ENCODE data around the gene TP63. TPM values are rescaled to one million over a fixed set of nuclear protein-coding genes. Genes with fewer than 3 reads are reported as not detected.
A peak's percentile ranks its signal among the peaks of the same experiment; 100 is the strongest.

TP63 gene
- total RNA-seq, 1 donor from 2014 or later, result 122 TPM

DNA sequence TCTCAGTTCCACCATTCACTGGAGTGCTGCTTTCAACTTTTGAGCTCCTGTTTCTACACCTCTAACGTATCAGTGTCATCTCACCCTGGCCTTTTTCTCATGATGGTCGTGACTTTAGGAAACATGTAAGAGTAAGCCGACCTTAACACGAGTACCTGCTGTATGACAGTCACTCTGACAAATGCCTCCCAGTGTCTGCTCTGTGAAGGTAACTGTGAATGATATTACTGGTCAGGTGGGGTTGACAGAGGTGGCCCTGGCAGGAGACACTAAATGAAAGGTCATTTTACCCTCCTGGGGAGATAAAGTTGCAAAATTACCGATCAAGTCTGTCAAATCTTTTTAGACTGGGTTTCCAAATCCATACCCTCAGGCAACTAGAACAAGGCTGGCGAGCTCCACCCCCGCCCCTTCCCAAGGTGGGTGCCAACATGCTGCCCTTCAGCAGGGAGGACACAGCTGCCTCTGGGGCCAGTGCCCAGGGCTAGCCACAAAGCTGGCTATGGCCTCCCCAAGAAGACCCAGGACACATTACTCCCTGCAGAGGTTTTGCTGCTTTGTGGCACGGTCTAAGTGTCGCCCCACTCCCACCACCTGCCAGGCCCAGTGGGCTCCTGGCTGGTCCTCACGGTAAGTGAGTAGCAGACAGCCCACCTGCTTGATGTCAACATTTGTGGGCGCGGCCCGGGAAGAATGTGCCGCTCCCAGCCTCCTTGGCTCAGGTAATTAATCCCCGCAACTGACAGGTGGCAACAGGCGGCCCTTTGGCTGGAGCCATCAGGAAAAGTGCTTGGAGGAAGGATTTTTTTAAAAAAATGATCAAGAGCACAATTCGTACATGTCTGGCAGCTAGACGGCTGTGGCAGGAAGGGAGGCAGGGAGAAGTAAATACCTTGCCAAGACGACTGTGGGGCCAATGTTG, 211.8 kb downstream of the TP63 start:
- FAIRE-seq (no peak), DNase-seq (ENCODE audit: low read depth) (peak; percentile 51)
- TF ChIP-seq, protein P1, sequence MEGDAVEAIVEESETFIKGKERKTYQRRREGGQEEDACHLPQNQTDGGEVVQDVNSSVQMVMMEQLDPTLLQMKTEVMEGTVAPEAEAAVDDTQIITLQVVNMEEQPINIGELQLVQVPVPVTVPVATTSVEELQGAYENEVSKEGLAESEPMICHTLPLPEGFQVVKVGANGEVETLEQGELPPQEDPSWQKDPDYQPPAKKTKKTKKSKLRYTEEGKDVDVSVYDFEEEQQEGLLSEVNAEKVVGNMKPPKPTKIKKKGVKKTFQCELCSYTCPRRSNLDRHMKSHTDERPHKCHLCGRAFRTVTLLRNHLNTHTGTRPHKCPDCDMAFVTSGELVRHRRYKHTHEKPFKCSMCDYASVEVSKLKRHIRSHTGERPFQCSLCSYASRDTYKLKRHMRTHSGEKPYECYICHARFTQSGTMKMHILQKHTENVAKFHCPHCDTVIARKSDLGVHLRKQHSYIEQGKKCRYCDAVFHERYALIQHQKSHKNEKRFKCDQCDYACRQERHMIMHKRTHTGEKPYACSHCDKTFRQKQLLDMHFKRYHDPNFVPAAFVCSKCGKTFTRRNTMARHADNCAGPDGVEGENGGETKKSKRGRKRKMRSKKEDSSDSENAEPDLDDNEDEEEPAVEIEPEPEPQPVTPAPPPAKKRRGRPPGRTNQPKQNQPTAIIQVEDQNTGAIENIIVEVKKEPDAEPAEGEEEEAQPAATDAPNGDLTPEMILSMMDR (IDR thresholded peaks at IDR 0.05; ENCODE audit: insufficient read depth, low read length, severe bottlenecking), result no peak
- H3K4me3 ChIP-seq (ENCODE audit: low read depth, low read length), result no peak overlapping the region
- no peaks in the 10 kb centered on the region for H3K27me3 ChIP-seq (ENCODE audit: control insufficient read depth, insufficient read depth, low read length)
- H3K36me3 ChIP-seq (ENCODE audit: control insufficient read depth, insufficient read depth, low read length), result peaks cover 11% of the 10 kb centered on the region

DNA sequence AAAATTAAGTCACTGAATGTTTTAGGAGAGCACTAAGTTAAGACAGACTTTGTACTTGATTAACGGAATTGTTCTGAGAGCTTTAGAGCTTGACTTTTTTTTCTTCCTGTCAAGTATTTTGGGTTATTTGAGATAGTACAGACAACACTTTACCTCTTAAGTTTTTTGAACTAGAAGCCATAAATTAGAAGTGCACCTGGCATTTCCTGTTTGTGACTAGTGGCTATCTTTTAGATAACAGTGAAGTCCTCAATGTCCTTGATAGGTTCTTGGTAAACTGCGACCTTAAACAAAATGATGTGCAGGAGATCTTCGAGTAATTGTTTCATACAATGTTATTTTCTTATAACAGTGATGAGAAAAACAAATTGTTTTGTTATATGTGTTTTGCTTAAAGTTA, 213.9 kb downstream of the TP63 start:
- Histone ChIP-seq H3K27me3 (ENCODE audit: control insufficient read depth, insufficient read depth, low read length) (no peaks in the 10 kb centered on the region), H3K4me3 (ENCODE audit: low read depth, low read length) (no peak overlapping the region), H3K36me3 (ENCODE audit: control insufficient read depth, insufficient read depth, low read length) (peaks cover 16% of the 10 kb centered on the region)
- TF ChIP-seq, protein P1 (IDR thresholded peaks at IDR 0.05; ENCODE audit: insufficient read depth, low read length, severe bottlenecking), result no peak
- FAIRE-seq (no peak), DNase-seq (ENCODE audit: low read depth) (no peak)

DNA sequence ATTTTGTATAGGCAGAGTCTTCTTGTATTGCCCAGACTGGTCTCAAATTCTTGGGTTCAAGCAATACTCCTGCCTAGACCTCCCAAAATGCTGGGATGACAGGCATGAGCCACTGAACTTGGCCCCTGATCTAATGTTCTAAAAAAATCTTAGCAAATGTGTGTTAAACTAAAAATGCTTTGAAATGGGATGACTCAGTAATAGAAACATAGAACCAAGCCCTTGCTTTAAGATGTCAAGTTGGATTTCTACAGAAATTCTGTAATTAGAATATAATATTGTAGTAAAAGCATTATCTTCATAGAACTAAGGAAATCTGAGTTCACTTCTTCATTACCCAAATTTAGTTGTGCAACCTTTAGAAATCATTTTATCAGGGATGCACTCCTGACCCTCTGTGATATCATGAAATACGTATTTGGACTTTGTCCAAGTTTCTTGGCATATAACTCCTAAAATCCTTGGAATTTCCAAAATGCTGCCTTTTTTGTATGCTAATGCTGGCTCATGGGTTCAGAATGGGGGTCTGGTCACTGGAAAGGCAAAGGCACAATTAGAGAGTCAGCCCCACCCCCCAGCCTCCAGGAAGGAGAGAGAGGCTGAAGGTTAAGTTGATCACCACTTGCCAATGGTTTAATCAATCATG, 217.3 kb downstream of the TP63 start:
- Histone ChIP-seq H3K36me3 (ENCODE audit: control insufficient read depth, insufficient read depth, low read length) (peaks cover 13% of the 10 kb centered on the region), H3K27me3 (ENCODE audit: control insufficient read depth, insufficient read depth, low read length) (no peaks in the 10 kb centered on the region), H3K4me3 (ENCODE audit: low read depth, low read length) (no peak overlapping the region)
- no peak for DNase-seq (ENCODE audit: low read depth)
- TF ChIP-seq, protein P1 (IDR thresholded peaks at IDR 0.05; ENCODE audit: insufficient read depth, low read length, severe bottlenecking), result no peak
- FAIRE-seq, result no peak

DNA sequence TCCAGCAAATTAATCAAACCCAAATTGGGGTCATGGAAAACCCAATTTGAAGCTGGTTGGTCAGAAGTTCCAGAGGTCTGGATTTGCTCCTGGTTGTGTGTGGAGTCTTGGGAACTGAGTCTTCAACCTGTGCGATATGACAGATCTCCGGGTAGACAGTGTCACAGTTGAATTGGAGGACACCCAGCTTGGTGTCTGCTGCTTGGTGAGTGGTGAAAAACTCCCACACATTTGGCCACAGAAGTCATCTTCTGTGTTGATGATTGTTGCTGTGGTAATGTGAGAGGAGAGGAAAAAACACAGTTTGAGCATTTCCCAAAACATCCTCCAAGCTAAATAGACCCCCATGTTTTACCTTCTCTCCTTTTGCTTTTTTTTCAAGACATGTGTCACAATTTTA, 218.1 kb downstream of the TP63 start:
- DNase-seq (ENCODE audit: low read depth) (no peak), FAIRE-seq (peak; percentile 95)
- H3K27me3 ChIP-seq (ENCODE audit: control insufficient read depth, insufficient read depth, low read length), result no peaks in the 10 kb centered on the region
- TF ChIP-seq, protein P1 (IDR thresholded peaks at IDR 0.05; ENCODE audit: insufficient read depth, low read length, severe bottlenecking), result no peak
- H3K36me3 ChIP-seq (ENCODE audit: control insufficient read depth, insufficient read depth, low read length), result peaks cover 12% of the 10 kb centered on the region
- H3K4me3 ChIP-seq (ENCODE audit: low read depth, low read length), result no peak overlapping the region

DNA sequence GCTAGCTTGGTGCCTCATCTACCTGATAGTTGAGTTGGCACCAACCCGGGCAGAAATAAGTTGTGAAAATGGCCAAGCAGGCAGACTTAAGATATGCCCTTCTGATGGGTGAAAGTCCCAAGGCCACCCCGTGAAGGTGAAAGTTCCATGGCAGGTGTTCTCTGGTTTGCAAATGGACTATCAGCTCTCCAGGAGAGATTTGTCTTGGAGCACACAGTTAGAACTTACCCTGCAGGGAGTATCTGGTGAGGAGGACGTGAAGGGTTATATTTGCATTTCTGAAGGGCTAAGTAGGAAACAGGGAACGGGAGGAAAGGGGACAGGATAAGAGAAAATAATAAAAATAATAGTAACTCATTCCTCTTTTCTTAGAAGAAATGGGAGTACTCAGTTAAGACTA, 220.5 kb downstream of the TP63 start:
- Histone ChIP-seq H3K27me3 (ENCODE audit: control insufficient read depth, insufficient read depth, low read length) (no peaks in the 10 kb centered on the region), H3K36me3 (ENCODE audit: control insufficient read depth, insufficient read depth, low read length) (peaks cover 12% of the 10 kb centered on the region), H3K4me3 (ENCODE audit: low read depth, low read length) (no peak overlapping the region)
- FAIRE-seq, result no peak
- TF ChIP-seq, protein P1 (IDR thresholded peaks at IDR 0.05; ENCODE audit: insufficient read depth, low read length, severe bottlenecking), result no peak
- no peak for DNase-seq (ENCODE audit: low read depth)

All from bronchial epithelial cell (primary cell).